NCI-H2107 treated with DMSO at 0.1 percent for 48 hours (cell line): Measurements from ENCODE around the gene SLCO1B1.
"Not testable (repeated sequence)": the region's sequence is repeated elsewhere in the genome, so short reads cannot be mapped to it uniquely, and the experiment has no call there.

Experiments used
- DNase-seq: peaks from one replicate; lab custom pipeline; 2025; ENCODE audit not compliant: unreplicated experiment; lab: John Stamatoyannopoulos, UW

Gene SLCO1B1, protein sequence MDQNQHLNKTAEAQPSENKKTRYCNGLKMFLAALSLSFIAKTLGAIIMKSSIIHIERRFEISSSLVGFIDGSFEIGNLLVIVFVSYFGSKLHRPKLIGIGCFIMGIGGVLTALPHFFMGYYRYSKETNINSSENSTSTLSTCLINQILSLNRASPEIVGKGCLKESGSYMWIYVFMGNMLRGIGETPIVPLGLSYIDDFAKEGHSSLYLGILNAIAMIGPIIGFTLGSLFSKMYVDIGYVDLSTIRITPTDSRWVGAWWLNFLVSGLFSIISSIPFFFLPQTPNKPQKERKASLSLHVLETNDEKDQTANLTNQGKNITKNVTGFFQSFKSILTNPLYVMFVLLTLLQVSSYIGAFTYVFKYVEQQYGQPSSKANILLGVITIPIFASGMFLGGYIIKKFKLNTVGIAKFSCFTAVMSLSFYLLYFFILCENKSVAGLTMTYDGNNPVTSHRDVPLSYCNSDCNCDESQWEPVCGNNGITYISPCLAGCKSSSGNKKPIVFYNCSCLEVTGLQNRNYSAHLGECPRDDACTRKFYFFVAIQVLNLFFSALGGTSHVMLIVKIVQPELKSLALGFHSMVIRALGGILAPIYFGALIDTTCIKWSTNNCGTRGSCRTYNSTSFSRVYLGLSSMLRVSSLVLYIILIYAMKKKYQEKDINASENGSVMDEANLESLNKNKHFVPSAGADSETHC

DNA sequence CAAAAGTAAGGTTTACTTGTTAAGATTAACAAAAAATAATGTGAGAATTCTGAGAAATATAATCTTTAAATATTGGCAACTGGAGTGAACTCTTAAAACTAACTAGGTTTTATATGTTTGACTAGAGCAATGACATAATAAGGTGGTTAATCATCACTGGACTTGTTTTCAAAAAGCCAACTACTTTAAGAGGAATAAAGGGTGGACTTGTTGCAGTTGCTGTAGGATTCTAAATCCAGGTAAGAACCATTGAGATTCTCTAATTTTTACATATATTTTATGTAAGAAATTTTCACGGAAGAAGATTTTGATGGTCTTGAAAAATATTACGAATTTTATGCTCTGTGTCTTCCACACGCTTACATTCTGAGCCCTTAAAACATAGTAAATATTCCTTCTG lies at the start of gene SLCO1B1:
Gene SLCO1B1 (plus strand): TSS at position 197 of the 400 bp plus-strand sequence. CDS start 10,381 bp downstream, outside the sequence.
- DNase-seq: no peak

DNA sequence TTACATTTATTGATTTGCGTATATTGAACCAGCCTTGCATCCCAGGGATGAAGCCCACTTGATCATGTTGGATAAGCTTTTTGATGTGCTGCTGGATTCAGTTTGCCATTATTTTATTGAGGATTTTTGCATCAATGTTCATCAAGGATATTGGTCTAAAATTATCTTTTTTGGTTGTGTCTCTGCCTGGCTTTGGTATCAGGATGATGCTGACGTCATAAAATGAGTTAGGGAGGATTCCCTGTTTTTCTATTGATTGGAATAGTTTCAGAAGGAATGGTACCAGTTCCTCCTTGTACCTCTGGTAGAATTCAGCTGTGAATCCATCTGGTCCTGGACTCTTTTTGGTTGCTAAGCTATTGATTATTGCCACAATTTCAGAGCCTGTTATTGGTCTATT lies 46.2 kb upstream of the SLCO1B1 start:
- DNase-seq: not testable (repeated sequence)

DNA sequence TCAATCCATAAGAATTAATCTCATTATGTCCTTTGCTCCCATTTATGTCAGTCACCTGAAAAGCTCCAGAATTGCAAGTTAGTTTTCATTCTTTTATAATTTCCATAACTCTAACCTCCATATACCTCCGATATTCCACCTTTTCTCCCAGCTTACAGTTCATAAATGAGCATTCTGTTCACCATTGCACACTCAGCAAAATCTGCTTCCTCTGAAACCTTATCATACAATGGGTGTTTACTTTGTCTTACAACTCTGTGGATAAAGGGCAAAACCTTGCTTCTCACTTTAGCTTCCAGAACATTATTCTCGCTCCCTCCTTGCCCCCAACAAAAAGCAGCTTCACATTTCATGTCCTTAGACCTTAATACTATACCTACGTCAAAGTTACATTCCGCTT lies 19.3 kb upstream of the SLCO1B1 start:
- no peak for DNase-seq

DNA sequence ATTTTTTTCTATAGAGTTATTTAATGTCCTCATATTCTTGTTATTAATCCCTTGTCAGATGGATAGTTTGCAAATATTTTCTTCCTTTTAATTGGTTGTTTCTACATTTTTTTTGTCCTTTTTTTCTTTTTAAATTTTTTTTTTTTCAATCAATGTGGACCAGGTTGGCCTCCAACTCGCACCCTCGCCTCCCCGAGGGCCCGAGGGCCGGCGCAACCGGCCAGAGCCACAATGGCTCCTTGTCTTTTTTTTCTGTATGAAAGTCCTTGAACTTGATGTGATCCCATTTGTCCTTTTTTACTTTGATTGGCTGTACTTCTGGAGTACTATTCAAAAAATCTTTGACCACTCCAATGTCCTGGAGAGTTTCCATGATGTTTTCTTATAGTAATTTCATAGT lies 17.7 kb upstream of the SLCO1B1 start:
- DNase-seq: no peak

DNA sequence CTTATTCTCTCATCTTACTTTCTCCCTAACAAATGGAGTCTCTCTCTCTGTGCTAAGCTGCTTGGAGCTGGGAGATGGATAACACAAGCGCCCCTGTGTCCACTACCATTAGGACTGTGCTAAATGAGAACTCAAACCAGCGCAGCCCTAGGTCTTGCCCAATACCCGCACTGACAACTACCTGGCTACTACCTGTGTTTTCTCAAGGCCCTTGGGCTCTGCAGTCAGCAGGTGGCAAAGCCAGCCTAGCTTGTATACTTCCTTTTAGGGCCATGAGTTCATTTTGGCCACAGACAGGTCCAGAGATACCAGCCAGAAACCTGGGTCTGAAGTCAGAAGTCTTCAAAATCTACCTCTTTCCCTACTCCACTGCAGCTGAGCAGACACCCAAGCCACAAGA lies 13.0 kb upstream of the SLCO1B1 start:
- no peak for DNase-seq

DNA sequence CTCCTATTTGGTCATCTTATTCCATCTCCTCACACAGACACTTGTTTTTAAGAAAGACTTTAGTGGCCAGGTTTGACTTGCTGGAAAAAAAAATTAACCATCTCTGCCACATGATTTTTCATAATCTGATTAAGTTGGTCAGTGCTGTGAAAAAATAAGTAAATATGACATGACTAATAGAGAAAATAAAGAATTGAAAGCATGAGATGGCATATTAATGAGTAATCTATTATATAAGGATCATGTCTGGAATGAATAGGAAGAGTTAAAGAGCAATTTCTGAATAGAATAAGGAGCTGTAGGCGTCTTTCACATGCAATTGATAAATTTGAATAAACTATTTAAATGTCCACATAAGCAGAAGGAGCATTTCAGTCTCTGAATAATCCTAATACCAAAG lies 12.2 kb upstream of the SLCO1B1 start:
- no peak for DNase-seq

DNA sequence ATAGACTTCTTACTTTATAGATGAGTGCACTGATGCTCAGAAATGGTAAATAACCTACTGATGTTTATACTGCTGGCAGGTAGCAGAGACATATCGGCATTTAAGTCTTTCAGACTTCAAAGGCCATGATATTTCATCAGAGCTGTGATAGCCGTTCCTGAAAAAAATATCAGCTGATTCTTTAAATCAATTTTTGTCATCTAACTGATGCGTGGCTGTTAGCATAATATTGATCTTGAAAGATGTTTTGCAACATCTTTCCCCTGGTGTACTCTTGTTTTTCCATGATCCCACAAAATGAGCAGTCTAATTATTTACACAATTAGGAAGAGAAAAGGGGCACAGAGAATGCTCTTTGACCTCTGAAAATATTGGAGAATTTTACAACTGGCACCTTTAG lies 1.6 kb upstream of the SLCO1B1 start:
- no peak for DNase-seq

DNA sequence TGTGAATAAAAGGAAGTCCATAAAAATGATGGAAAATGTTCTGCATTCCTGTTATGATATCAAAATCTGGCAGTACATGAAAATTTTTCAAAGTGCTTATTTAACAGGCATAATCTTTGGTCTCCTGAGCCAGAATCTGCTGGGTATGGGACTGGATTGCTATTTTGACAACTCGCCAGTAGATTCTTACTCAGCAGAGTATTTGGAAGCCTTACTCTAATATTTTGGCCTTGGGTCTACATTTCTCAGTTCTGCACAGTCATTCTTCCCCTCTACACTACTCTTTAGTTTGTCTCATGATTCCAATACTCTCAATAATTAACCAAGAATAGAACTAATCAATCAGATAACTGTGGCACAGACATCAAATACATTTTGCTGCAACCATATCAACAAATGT lies 1.1 kb upstream of the SLCO1B1 start:
- DNase-seq: no peak

DNA sequence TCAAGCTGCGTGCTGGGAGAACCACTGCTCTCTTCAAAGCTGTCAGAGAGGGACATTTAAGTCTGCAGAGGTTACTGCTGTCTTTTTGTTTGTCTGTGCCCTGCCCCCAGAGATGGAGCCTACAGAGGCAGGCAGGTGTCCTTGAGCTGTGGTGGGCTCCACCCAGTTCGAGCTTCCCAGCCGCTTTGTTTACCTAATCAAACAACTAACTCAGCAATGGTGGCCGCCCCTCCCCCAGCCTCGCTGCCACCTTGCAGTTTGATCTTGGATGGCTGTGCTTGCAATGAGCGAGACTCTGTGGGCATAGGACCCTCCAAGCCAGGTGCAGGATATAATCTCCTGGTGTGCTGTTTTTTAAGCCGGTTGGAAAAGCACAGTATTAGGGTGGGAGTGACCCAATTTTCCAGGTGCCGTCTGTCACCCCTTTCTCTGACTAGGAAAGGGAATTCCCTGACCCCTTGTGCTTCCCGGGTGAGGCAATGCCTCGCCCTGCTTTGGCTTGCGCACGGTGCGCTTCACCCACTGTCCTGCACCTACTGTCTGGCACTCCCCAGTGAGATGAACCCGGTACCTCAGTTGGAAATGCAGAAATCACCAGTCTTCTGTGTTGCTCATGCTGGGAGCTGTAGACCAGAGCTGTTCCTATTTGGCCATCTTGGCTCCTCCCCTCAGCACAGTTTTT lies 6.5 kb downstream of the SLCO1B1 start:
- not testable (repeated sequence) for DNase-seq

DNA sequence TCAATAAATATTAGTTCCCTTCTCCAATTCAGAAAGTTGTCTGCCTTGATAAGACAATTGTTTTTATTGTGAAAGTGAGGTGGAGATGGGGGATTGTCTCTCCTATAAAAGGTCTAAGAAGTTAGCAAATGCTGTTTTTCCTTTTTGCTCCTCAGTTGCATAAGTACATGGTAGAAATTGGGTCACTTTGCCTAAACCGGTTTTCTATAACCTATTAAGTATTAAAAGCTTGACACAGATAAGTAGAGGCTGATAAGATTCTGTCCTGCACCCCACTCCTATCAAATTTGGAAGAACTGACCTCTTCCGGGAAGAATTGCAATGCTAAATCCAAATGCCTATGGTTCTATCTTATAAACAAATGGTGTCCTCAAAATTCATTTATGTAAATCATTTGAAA lies 7.0 kb downstream of the SLCO1B1 start:
- DNase-seq: no peak

DNA sequence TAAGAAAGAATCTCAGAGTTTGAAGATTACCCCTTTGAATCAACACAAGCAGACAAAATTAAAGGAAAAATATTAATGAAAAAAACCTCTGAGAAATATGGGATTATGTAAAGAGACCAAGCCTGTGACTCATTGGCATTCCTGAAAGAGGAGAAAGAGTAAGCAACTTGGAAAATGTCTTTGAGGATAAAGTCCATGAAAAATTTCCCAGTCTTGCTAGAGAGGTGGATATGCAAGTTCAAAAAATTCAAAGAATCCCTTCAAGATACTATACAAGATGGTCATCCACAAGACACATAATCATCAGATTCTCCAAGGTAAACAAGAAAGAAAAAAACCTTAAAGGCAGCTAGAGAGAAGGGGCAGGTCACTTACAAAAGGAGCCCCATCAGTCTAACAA lies 13.3 kb downstream of the SLCO1B1 start:
- DNase-seq: no peak

DNA sequence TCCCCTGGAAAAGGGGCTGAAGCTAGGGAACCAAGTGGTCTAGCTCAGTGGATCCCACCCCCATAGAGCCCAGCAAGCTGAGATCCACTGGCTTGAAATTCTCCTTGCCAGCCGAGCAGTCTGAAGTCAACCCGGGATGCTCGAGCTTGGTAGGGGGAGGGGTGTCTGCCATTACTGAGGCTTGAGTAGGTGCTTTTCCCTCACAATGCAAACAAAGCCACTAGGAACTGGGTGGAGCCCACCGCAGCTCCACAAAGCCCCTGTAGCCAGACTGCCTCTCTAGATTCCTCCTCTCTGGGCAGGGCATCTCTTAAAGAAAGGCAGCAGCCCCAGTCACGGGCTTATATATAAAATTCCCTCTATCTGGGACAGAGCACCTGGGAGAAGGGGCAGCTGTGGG lies 18.9 kb downstream of the SLCO1B1 start:
- DNase-seq: not testable (repeated sequence)

DNA sequence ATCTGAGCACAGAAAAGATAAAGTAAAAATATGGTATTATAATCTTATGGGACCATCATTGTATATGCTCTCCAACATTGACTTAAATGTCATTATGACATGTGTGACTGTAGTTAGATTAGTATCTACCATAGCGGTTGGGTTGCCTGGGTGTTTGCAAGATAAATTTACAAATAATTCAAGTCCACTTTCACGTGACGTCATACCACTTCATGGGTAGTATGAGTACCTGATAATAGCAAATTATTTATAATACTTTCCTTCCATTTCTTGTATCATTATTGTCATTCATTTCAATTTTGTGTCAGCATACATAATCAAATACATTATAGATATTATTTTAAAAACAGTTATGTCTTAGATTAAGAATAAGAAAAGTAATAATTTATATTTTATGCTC lies 20.2 kb downstream of the SLCO1B1 start:
- no peak for DNase-seq

DNA sequence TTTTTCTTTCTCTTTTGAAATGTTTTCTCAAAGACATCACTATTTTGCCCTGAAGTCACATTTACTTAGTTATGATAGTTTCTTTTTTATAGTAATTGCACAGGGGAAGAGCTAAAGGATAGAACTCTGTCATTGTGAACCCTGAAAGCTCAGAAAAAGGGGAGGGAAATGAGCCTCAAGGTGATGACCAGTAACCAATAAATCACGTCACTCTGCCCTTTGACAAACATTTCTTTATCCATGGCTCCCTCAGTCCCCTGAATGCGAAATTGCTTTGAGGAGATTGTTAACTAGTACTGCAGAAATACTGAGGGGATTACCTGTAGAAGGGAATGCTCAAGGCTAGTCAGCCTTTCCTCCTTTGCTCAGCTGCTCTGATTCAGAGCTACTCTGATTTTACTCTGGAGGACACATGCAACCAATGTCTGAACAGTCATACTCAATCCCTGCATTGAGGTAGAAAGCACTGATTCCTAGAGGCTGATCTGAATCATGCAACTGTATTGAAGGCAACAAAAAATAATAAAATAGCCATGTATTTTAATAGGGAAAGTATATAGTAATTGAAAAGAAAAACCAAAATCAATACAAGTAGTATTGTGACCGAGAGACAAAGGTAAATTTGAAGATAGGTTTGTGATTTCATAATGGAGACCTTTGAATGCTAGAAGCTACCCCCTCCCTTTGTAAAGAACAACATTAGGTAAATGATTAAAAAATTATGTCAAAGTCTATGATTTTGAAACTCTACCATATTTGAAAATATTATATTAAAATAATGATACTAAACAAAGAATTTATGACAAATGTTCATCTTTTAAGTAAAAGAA lies 24.7 kb downstream of the SLCO1B1 start:
- no peak for DNase-seq

DNA sequence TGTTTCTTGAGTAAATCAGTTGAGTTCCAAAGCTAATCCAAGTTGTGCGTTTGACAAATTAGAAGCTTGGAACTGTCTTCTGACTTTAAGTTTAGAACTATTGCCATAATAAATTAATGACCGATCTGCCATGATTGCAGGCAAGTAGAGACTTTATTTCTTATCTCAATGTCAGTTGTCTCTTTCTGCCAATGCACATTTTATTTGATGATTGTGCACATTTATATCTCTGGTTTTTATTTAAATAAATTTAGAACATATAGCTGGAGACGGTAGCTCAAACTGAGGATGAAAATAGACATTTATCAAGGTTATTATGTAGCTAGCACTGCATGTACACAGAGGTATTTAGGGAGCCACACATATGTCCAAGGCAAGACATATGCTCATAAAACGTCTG lies 34.1 kb downstream of the SLCO1B1 start:
- no peak for DNase-seq

DNA sequence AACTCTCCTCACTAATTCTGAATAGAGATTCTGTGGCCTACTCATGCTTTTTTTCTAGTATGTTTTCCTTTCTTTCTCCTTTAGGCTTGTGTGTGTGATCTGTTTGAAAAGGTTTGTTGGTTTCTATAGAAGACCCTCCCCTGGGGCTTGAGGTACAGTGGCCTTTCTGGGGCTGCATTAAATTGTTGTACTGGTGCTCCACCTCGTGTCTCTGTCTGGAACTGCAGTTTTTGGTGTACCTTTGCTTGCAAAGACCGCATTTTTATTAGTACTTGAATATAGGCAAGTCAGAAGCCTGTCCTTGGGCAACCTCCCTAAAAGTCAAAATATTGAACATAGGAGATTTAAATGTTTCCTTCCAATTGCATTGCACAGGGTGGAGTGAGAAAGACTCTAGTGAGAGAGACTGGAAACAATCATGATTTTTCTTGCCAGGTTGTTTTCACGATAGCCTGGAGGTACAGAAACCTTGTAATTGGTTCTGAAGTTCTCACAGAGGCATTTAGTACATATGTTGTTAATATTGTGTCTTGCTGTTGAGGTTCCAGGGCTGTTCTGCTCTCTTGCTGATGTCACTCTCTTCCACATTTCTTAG lies 39.0 kb downstream of the SLCO1B1 start:
- DNase-seq: peak; percentile 50

DNA sequence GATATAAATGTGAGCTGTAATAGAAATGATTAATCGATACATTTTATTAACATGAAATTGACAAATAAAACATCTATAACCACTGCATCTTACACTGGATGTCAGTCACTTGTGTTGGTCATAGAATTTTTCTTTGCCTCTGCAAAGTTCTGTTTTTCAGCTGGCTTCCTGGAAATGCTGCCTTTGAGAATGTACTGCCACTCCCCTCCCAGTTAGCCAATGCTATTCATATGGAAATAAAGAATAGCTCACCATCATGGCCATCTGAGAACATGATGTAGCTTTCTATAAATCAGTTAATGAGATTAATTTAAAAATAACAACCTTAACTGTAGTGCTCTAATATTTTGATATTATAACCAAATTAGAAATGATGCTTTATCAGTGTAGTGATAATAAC lies 41.1 kb downstream of the SLCO1B1 start:
- DNase-seq: no peak

DNA sequence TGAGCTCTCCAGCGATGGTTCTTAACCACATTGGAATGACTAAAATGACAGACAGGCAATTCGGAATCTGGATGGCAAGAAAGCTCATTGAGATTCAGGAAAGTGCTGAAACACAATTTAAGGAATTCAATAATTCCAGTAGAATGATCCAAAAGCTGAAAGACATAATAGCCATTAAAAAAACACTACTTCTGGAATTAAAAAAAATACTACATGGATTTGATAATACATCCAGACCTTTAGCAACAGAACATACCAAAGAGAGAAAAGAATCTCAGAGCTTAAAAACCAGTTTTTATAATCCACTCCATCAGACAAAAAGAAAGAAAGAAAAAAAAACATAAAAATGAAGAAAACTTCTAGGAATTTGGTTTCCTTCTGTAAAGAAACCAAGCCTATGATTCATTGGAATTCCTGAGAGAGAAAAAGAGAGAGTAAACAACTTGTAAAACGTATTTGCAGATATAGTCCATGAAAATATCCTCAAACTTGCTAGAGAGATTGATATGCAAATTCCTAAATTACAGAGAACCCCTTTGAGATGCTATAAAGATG lies 52.8 kb downstream of the SLCO1B1 start:
- DNase-seq: no peak

DNA sequence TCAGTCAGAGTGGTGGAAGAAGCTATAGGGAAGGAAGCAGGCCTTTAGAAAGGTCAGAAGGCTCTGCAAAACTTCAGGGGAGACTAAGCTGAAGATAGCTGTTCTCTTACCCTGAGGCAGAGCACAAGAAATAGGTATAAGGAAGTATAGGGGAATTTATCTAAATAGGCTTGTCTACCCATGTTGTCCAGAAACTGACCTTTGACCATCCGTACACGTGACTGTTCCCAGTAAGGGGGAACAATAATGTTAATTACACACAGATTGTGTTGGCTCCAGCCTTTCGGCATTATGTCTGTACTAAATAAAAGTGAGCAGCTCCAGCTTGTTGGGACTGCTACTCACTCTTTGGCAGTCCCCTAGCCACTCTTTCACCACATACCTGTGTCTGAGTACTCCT lies 59.0 kb downstream of the SLCO1B1 start:
- no peak for DNase-seq

DNA sequence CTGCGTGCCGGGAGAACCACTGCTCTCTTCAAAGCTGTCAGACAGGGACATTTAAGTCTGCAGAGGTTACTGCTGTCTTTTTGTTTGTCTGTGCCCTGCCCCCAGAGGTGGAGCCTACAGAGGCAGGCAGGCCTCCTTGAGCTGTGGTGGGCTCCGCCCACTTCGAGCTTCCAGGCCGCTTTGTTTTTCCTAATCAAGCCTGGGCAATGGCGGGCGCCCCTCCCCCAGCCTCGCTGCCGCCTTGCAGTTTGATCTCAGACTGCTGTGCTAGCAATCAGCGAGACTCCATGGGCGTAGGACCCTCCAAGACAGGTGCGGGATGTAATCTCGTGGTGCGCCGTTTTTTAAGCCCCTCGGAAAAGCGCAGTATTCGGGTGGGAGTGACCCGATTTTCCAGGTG lies 83.4 kb downstream of the SLCO1B1 start:
- not testable (repeated sequence) for DNase-seq
